Measurements from ENCODE around the gene MLC1. TPM values are rescaled to one million over a fixed set of nuclear protein-coding genes. Genes with fewer than 3 reads are reported as not detected.

The MLC1 gene
- total RNA-seq, 6 experiments from 2014 or later, result 0.60 to 0.68 TPM; not detected in 4

GRCh38 chr22:50030297-50031188, 54.7 kb downstream of the MLC1 start:
- Histone ChIP-seq H3K4me3 (no peak overlapping the region), H3K9me3 (no peaks in the 10 kb centered on the region), H3K27me3 (no peaks in the 10 kb centered on the region), H3K27ac (no peak overlapping the region), H3K36me3 (no peaks in the 10 kb centered on the region), H3K4me1 (peaks cover 0 to 8% (median 0%) of the 10 kb centered on the region in 4 donors)
- peak; percentile 88 to 97 (median 92) for TF ChIP-seq CTCF (IDR thresholded peaks at IDR 0.05)
- no peak for TF ChIP-seq POLR2A (IDR thresholded peaks at IDR 0.05)
- 14% methylated on average over 12 of the region's 52 CpGs for WGBS (ENCODE audit: insufficient coverage, low coverage, low lambda C conversion rate, missing lambda C conversion rate)
- DNase-seq (peak; percentile 77 to 80 (median 79)), ATAC-seq (peak; percentile 90 to 97 (median 91))
- intact Hi-C loops (cut with DNase I), result loop anchor here (5.0 to 10.0 kb wide), 3 partner anchors 103 to 266 kb away; no protein-coding TSS in a partner anchor

- no peaks in the 10 kb centered on the region for H3K27me3 ChIP-seq
- intact Hi-C loops (cut with DNase I), result no loop called here
- H3K4me1 ChIP-seq, result peaks cover 0 to 8% (median 0%) of the 10 kb centered on the region in 4 donors
- WGBS (ENCODE audit: insufficient coverage, low coverage, low lambda C conversion rate, missing lambda C conversion rate), result 71% methylated on average over 13 of the region's 42 CpGs
- no peak overlapping the region for H3K4me3 ChIP-seq
- no peak overlapping the region for H3K27ac ChIP-seq
- TF ChIP-seq CTCF (IDR thresholded peaks at IDR 0.05), result no peak
- no peak for TF ChIP-seq POLR2A (IDR thresholded peaks at IDR 0.05)
- H3K9me3 ChIP-seq, result no peaks in the 10 kb centered on the region
- DNase-seq (peak in 1 of 3 donors; percentile 50), ATAC-seq (no peak)
- H3K36me3 ChIP-seq, result no peaks in the 10 kb centered on the region
These were observed 57.3 kb downstream of the MLC1 start for GRCh38 chr22:50027639-50028537.

GRCh38 chr22:50025993-50026392, 59.2 kb downstream of the MLC1 start:
- no peak for DNase-seq
- H3K4me3 ChIP-seq, result no peak overlapping the region
- H3K4me1 ChIP-seq, result peaks cover 0 to 8% (median 0%) of the 10 kb centered on the region in 4 donors
- TF ChIP-seq CTCF (IDR thresholded peaks at IDR 0.05) (no peak), POLR2A (IDR thresholded peaks at IDR 0.05) (no peak)
- intact Hi-C loops (cut with DNase I), result no loop called here
- H3K9me3 ChIP-seq, result no peaks in the 10 kb centered on the region
- WGBS (ENCODE audit: insufficient coverage, low coverage, low lambda C conversion rate, missing lambda C conversion rate), result 68% methylated on average over 6 of the region's 13 CpGs
- ATAC-seq, result no peak
- H3K27ac ChIP-seq, result no peak overlapping the region
- H3K36me3 ChIP-seq, result no peaks in the 10 kb centered on the region
- no peaks in the 10 kb centered on the region for H3K27me3 ChIP-seq

- 70% methylated on average over 14 of the region's 14 CpGs for WGBS (ENCODE audit: insufficient coverage, low coverage, low lambda C conversion rate, missing lambda C conversion rate)
- Histone ChIP-seq H3K27me3 (no peaks in the 10 kb centered on the region), H3K36me3 (no peaks in the 10 kb centered on the region), H3K27ac (no peak overlapping the region), H3K9me3 (no peaks in the 10 kb centered on the region), H3K4me3 (no peak overlapping the region), H3K4me1 (no peaks in the 10 kb centered on the region)
- DNase-seq (no peak), ATAC-seq (no peak)
- TF ChIP-seq POLR2A (IDR thresholded peaks at IDR 0.05), result no peak
- no peak for TF ChIP-seq CTCF (IDR thresholded peaks at IDR 0.05)
- intact Hi-C loops (cut with DNase I), result no loop called here
These were observed 62.9 kb downstream of the MLC1 start for GRCh38 chr22:50022171-50022819.
